NB4 (cell line): ENCODE results near the gene ADAMTSL1.

Experiments used
- CTCF ChIP-seq: IDR thresholded peaks from one replicate; pipeline ENCODE4 v1.5.1; 2012; ENCODE audit warnings: low read depth, low read length
- MYC ChIP-seq: IDR thresholded peaks from 2 replicates; pipeline ENCODE4 v1.6.1; 2011; ENCODE audit warnings: low read depth, low read length

DNA sequence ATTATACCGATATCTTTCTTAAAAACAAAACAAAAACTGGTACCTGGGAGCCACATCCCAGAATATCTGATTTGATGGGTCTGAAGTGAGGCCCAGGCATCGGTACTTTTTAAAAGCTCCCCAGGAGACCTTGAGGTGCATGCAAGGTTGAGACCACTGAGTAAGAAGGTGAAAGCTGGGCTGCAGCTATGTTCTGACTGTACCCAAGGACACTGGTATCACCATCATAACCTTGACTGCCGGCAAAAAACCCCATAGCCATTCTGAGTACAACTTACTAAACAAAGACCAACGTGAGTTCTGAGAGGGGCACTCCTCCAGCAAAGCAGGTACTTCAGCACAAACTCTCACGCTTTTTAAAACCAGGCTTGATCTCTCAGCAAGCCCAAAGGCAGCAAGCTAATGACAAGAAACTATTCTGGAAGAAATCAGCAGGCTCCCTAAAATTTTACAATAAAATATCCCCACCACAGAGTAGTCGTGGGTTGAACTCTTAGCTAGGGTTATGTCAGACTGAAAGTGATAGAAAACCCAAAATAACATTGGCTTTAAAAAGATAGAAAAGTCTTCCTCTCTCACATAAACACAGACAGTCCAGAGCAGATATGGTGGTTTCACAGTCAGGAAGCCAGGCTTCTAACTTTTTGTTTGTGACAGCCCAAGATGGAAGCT lies 295.1 kb downstream of the ADAMTSL1 start:
- TF ChIP-seq CTCF (no peak), MYC (no peak)
